Measurements from ENCODE around the gene DNAJB1.
A peak's percentile ranks its signal among the peaks of the same experiment; 100 is the strongest.
"Not testable (repeated sequence)": the region's sequence is repeated elsewhere in the genome, so short reads cannot be mapped to it uniquely, and the experiment has no call there.

The DNAJB1 gene

DNA sequence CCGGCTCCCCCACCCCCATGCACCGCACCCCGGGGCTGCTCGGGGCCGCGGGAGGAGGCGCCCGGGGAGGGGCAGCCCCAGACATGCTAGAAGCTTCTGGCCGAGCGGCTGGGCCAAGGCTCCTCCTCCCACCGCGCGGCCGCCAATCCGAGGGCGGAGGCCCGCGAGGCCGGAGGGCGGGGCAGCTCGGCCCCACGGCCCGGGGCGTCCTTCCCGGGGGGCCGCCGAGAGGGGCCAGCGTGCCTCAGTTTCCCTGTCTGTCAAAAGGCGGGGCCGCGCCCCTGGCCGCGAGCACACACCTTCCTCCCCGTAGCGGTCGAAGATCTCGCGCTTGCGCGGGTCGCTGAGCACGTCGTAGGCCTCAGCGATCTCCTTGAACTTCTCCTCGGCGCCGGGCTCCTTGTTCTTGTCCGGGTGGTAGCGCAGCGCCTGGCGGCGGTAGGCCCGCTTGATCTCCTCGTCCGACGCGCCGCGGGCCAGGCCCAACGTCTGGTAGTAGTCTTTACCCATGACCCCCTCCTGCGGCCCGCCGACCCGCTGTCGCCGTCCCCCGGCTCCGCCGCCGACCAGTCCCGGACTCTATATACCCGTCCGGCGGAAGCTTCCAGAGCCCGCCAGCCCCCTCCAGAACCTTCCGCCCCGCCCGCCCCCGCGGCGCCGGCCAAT lies at the start of gene DNAJB1:
Gene DNAJB1, minus strand, starts transcription at position 558 of the 666 bp plus-strand sequence. Its CDS starts 48 bp downstream, at position 510.
- DNase-seq (ENCODE audit: low spot score), result peak; percentile 81

DNA sequence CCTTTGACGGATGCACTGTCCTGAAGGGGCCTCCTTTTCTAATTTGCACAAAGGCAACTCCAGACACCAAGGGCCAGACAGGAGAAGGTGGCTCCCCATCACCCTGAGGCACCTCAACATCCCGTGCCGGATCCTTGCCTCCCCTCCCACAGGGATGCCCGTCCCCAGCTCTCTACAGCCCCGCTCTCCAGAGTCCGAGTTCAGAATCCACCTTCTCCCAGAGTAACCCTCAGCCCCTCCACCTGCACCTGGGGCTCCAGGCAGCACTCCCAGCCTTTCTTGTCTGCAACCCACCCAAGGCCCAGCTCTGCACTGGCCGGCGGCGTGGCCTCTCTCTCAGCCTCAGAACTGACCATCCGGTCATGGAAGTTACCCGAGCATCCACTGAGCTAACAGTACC lies 48.9 kb upstream of the DNAJB1 start:
- no peak for DNase-seq (ENCODE audit: low spot score)

DNA sequence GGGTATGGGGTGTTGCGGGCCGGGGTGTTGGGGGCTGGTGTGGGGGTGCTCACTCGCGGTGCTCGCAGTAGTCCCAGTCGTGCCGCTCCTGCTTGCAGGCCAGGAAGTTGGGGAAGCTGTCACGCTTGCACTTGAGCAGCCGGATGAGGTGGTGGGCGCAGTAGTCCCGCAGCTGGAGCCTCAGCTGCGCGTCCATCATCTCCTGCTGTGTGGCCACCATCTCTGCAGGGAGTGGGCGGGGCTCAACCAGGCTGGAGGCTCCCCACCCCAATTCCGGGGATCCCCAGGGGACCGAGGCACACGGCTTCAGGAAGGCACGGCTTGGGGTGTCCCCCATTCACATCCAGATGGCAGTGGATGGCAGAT lies 48.5 kb upstream of the DNAJB1 start:
- no peak for DNase-seq (ENCODE audit: low spot score)

DNA sequence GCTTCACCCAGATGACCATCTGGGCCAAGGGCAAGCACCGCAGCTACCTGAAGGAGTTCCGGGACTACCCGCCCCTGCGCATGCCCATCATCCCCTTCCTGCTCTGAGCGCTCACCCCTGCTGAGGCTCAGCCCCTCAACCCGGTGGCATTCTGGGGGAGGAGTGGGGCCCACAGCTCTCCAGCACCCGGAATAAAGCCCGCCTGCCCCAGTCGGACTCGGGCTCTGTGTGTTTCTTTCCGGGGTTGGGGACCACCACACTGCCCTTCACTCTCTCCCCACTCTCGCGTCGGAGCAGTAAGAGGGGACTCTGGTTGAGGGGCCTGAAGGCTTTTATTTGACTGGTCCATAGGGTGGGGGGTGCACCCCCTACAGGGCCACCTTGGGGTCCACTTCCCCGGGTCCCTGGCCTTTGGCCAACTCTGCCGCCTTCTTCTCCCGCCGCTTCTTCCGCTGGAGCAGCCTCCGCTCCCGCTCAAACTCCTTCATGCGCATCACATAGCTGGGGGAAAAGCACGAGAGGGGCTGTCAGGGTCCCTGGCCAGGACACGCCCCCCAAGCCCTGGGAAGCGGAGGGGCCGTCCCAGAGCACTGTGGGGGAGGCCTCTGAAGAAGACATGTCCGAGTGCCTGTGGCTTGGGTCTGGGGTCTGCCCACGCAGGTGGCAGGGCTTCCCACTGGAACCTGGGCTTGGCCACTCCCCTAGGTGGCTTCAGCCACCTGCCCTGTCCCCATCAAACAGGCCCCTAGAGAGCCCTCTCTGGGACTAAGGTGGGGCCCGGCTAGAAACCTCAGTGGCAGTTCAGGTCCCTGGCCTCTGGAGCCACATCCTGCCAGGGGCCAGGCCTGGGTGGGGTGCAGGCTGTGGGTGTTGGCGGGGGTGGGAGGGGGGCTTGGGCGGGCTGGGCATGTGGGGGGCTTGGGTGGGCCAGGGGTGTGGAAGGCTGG lies 47.8 kb upstream of the DNAJB1 start:
- DNase-seq (ENCODE audit: low spot score), result no peak

DNA sequence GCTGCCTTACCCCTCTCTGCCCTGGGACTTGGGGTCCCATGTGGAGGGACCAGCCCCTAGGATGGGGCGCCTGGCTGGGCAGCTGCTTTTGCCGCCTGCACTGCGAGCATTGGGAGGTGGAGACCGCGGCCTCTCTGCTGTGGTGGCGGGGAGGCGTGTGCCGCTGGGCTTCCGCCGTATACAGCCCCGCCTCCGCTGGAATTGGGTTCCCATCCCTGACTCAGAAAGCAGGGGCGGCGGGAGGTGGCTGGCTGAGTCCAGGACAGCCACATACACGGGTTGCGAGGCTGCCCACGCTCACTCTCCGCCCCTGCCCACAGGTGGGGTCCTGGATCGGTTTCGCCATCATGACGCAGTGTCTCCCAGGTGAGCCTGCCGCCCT lies 47.1 kb upstream of the DNAJB1 start:
- no peak for DNase-seq (ENCODE audit: low spot score)

DNA sequence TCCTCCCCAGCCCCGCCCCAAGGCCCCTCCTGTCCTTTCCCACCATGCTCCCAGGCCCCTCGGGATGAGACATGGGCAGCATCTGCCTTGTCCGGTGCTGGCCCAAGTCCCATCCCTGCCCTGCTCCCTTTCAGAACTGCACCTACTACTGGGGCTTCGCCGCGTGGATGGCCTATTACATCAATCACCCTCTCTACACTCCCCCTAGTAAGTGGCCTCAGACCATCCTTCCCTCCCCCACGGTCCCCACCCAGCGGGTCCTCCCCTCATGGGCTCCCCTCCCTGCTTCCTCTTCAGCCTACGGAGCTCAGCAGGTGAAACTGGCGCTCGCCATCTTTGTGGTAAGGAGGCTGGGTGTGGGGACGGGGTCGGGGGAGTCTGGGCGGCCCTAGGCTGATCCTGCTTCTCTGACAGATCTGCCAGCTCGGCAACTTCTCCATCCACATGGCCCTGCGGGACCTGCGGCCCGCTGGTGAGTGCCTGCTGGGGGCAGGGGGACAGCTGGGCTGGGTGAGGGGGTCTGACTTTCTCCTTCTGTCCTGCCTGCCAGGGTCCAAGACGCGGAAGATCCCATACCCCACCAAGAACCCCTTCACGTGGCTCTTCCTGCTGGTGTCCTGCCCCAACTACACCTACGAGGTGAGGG lies 46.6 kb upstream of the DNAJB1 start:
- DNase-seq (ENCODE audit: low spot score), result not testable (repeated sequence)

DNA sequence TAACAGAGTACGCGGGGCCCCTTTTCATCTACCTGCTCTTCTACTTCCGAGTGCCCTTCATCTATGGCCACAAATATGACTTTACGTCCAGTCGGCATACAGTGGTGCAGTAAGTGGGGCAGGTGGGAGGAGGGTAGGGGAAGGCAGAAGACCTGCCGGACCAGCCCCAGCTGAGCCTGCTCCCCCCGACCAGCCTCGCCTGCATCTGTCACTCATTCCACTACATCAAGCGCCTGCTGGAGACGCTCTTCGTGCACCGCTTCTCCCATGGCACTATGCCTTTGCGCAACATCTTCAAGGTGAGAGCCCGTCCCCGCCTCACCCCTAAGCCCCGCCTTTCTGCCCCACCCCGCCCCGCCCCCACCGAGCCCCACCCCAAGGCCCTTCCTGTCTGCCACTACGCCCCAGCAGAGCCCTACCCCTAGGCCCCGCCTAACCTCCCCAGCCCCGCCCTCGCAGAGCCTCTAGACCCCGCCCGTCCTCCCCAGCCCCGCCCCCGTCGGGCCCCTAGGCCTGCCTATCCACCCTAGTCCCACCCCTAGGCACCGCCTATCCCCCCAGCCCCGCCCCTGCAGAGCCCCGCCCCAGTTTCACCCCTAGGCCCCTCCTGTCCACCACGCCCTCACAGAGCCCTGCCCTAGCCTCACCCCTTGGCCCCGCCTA lies 45.9 kb upstream of the DNAJB1 start:
- DNase-seq (ENCODE audit: low spot score), result peak; percentile 29

DNA sequence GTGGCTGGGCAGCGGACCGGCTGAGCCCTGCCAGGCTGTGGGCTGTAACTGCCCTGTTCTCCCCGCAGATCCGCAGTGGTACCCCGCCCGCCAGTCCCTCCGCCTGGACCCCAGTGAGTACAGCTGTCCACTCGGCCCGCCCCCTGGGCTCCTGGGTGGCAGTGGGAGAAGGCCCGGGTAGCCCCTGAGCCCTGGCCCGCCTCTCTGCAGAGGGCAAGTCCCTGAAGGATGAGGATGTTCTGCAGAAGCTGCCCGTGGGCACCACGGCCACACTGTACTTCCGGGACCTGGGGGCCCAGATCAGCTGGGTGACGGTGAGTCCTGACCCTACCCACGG lies 45.4 kb upstream of the DNAJB1 start:
- DNase-seq (ENCODE audit: low spot score), result no peak

DNA sequence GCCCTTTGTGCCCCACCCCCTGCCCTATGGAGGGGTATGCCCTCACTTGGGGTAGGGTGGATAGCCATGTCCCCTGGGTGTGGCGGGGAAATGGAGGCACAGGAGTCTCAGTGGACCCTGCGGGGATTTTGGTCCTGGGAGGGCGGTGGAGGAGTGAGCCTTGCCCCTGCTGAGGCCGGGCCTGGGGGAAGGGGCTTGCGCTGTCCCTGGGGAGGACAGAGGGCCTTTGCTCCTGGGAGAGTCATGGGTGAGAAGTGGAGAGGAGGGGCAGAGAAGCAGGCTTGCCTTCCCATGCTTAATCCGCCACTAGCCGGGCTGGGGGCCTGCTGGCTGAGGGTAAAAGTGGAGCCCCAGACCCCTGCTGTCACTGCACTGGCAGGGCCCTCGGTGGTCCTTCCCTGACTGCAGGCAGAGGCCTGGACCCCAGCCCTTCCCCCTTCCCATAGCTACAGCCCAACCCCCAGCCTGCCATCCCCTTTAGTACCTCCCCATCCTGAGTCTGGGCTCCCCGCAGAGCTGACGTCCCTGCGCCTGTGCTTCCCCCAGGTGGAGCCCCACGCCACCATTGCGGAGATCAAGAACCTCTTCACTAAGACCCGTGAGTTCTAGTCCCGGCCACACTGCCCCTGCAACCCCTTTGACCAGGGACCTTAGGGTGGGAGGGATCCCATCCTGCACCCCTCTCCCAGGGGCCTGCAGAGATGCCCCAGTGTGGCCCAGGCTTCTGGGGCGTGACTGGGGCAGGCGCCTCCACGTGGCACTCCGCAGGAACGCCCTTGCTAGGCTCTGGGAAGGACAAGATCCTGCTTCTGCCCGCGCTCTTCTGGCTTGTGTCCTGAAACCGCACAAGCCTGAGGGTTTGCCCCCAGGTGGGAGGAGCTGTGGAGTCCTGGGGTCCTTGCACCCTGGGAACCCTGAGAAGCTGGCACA lies 44.7 kb upstream of the DNAJB1 start:
- no peak for DNase-seq (ENCODE audit: low spot score)

DNA sequence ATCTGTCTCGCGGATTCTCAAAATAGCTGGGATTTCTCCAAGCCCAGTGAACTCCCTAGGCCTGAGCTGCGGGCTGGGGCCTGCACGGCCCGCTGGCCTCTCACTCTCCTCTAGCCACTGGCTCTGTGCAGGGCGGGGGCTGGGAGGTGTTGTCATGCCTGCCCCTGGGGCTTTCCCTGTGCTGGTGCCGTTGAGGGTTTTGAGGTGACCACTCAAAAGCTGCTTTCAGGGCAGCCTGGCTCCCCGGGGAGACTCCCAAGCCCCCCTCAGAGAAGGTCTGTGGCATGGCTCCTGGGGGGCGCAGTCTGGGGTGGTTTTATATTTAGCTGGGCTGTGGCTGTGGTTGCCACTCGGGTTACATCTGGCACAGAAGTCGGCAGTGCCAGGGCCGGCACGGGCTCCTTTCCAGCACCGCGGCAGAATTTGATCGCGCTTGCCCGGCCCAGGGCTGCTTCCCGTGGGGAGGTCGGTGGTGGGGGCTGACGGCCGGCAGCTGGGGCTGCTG lies 43.7 kb upstream of the DNAJB1 start:
- no peak for DNase-seq (ENCODE audit: low spot score)

DNA sequence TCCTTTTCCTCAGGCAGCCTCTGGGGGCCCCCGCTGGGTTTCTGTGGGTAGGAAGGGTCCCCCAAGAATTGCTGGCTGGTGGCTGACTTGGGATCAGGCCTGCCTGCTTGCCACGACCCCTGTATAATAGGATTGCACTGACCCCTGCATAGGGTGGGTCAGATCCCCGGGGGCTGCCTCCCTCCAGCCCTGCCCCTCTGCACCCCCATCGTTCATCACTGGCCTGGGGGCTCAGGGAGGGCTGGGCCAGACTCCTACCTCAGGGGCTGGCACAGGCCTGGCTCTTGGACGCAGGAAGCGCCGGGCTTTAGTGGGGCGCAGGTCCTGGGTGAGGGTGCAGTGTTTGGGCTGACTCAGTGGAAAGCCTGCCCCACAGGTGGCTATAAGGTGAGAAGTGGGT lies 43.1 kb upstream of the DNAJB1 start:
- no peak for DNase-seq (ENCODE audit: low spot score)

DNA sequence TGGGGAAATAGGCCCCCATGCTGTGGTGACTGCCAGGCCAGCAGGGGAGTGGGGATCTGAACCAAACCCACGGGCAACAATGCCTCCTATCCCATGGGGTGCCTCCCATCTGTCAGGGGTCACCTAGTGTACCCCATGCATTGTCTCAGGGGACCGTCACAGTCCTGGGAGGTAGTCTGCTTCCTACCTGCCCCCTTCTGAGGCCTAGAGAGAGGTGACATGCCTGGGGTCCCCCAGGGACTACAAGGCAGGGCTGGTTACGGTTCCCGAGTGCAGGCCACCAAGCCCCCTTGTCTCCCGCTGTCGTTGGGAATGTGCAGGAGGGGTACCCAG lies 42.5 kb upstream of the DNAJB1 start:
- DNase-seq (ENCODE audit: low spot score), result no peak

DNA sequence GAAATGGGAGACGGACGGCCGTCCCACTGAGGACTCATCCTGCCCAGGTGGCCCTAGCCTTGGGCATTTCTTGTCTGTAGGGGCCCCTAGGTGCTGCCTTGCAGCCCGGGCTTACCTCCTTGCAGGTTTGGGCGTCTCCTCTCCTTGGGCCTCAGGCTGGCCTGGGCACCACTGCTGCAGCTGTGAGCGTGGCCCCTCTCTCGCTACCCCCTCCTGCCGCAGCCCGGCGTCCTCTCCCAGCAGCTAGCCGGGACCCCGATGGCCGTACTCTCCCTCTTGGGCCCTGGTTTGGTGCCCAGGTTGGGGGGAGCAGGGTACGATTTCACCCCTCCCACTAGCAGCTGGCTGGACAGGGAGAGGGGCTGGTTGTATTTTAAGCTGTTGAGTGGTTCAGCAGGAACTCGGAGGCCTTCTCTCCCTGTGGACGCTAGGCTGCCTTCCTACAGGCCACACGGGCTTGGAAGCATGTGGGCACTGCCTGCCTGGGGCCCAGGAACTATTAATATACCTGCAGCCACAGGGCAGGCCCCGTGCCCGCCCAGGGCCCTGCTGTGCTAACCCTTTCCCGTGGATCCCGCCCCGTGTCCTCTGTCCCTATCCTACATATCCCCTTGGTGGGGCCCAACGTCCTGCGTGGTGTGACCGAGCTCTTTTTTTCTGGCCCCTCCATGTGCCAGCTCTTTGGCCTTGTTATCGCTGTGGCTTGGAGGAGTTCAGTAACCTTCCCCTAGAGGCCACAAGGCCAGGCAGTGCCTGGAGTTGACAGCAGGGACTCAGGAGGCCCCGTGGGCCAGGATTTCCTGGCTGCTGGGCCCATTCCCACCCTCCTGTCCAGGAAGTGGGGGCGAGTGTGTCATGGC lies 41.9 kb upstream of the DNAJB1 start:
- no peak for DNase-seq (ENCODE audit: low spot score)

DNA sequence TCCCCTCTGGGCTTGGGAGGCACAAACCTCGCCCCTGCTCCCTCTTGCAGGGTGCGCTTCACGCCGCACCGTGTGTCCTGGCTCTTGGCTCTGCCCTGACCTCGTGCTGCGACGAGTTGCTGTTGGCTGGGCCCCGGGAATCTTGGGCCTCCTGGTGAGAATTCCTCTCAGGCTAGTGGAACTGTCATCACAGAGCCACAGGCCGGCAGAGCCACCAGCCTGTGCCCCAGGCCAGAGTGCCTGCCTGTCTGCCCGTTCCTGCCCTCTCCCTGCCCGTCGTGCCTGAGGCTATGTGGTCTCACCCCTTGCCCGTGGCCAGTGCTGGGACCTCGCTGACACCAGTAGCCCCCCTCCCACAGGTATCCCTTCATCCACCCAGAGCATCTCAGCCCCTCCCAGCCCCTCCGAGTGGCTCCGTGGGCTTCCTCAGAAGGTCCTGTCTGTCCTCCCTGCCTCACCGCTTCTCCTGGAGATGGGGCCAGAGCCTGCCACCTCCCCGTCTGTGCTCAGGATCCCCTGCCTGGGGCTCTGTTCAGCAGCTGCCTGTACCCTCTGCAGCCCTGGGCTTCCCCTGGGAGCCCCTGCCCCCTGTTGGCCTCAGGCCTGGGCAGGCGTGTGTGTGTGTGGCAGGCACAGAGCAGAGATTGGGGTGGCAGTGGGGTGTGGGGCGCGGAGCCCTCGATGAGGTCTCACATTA lies 40.3 kb upstream of the DNAJB1 start:
- no peak for DNase-seq (ENCODE audit: low spot score)

DNA sequence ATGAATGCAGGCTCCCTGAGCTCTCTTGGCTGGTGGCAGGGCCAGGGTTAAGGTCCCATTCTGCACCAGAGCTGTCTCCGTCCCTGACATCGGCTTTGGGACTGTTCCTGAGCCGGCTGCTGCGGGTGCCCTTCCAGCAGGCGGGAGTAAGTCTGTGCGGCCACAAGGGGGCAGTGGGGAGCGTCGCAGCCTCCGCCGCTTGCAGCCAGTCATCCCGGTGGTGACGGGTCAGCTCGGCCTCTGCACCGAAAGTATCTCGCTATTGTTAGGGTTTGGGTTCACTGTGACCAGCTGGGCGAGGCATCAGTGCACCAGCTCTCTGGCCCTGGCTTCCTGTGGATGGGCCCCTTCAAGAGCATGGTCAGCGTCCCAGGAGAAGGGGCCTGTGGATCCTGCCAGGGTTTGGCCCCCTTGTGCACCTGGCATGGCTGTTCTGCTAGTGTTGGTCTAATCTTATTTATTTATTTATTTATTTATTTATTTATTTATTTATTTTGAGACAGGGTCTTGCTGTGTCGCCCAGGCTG lies 38.5 kb upstream of the DNAJB1 start:
- DNase-seq (ENCODE audit: low spot score), result peak; percentile 82

DNA sequence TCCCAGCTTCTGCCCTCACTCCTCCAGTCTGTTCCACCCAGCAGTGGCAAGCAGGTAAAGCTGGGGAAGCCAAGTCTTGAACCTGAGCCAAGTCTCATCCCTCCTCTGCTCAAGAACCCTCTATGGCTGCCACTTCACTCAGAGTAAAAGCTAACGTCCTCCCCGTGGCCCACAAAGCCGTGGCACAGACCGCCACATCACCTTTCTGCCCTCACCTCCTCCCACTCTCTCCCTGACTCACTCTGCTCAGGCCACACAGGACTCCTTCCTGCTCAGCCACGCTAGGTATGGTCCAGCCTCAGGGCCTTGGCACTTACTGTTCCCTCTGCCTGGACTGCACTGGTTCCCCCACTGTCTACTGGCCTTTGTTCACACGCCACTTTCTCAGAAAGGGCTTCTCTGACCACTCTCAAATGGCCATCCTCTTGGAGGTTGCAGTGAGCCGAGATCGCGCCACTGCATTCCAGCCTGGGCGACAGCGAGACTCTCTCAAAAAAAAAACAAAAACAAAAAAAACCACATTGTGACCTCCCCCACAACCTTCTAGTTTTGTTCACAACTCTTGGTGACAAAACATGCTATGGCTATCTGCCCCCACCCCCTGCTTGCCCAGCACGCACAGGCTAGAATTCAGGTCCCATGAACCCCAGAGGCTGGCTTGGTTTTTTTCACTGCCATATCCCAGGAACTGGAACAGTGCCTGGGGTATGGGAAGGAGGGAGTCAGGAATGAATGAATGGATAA lies 37.9 kb upstream of the DNAJB1 start:
- DNase-seq (ENCODE audit: low spot score), result no peak

DNA sequence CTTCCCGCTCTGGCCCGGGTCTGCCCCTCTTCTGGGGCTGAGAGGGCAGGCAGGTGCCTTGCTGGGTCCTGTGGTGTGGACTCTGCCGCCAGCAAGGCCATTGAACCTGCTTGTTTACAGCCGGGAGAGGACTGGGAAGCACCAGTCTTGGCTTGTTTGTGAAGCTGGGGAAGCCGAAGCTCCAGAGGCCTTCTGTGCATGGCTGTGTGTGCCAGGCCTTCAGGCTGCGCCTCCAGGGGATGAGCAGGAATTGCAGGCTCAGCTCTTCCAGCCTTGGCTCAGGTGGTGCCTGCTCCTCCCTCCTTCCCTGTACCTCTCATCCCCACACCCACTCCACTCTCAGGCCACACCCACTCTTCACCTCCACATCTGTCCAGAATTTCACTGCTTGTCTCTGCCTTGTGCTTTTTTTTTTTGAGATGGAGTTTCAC lies 36.2 kb upstream of the DNAJB1 start:
- DNase-seq (ENCODE audit: low spot score), result no peak

DNA sequence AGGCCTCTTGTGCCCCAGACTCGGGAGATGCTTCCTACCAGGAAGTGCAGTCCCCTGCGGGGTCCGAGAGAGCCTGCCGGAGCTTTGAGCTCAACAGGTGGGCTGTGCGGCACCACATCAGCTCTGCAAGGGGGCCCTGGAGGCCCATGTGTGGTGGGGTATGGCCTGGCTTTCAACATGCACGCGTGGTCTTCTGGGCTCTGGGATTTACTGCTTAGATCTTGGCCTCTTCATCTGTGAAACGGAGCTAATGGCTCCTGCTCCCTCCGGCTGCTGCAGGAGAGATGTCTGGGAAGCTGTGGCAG lies 35.7 kb upstream of the DNAJB1 start:
- DNase-seq (ENCODE audit: low spot score), result no peak
